GM15510 (cell line): Measurements from ENCODE around the gene POU2F2.

Source experiments
- POLR2A ChIP-seq: IDR thresholded peaks from 3 replicates; pipeline ENCODE4 v1.6.1; 2011; ENCODE audit warnings: borderline replicate concordance; ENCODE audit not compliant: insufficient read length; ENCODE audit errors: extremely low read depth

Gene POU2F2

DNA sequence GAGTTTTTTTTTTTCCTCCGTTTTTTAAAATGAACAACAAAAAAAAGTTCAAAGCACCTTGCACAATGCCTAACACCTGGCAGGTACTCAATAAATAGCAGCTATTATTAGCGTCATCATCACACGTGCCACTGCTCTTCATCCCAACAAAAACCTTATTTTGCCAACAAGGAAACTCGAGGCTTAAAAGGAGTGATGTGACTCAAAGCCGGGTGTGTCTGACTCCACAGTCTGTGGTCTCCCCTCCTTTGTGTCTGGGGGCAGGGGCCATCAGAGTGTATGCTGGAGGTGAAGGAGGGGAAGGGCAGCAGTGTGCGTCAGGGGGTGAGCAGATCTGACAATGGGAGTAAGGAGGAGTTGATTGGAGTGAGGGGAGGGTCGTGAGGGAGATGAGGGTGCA lies 34.1 kb upstream of the POU2F2 start:
- no peak for TF ChIP-seq POLR2A

DNA sequence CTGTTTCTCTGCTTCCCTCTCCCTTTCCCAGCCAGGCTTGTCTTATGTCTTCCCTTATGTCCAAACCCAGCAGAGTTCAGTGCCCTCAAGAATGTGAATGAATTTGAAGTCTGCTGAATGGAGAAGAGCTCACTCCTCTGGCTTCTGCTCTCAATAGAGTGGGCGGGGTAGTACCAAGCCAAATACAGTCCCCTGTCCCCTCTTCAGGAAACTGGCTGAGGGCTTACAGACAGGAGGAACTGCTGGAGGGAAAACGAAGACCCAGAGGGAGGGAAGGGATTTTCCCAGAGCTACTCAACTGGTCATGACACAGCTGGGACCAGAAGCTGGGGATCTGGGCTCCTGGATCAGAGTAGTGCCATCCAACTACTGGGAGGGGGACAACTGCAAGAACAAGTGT lies 32.9 kb upstream of the POU2F2 start:
- TF ChIP-seq POLR2A, result no peak

- TF ChIP-seq POLR2A, result no peak
Observed at GRCh38 chr19:42161616-42162263, 29.5 kb upstream of the POU2F2 start.

GRCh38 chr19:42159942-42160341 lies 27.7 kb upstream of the POU2F2 start:
- no peak for TF ChIP-seq POLR2A

DNA sequence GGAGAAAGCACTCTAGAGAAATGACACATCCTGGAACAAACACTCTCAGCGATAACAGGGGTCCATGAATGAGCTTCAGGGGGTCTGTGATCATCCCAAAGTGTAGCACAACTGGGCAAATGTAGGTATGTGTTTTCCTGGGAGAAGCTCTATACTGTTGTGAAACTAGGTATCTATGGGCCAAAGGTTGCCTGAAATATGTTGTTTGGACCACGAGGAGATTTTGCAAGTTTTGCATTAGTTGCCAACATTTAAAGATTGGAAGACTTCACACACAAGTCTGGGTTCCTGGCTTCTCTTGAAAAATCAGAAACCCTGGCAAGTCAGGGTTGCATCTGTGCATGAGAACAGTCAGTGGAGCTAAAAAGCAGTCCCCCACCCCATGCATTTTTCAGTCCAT lies 26.7 kb upstream of the POU2F2 start:
- TF ChIP-seq POLR2A, result no peak

- no peak for TF ChIP-seq POLR2A
Observed at GRCh38 chr19:42156571-42156970, 24.3 kb upstream of the POU2F2 start.

DNA sequence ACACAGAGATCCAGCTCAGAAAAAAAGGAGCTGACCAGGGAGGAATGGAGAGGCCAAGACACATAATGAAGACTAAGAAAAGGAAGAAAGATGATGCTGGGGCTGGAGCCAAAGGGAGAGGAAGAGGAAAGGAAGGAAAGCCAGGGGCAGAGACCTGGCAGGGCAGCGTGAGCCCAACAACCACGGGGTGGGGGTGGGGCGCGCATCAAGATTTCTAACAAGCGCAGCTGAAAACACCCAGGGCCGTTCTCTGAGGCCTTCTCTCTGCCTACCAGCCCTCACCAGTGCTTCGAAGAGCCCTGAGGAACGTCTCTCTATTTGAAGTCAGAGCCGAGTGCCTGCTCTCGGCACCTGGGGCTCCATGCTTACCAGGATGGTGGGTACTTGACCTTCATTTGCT lies 23.6 kb upstream of the POU2F2 start:
- no peak for TF ChIP-seq POLR2A

DNA sequence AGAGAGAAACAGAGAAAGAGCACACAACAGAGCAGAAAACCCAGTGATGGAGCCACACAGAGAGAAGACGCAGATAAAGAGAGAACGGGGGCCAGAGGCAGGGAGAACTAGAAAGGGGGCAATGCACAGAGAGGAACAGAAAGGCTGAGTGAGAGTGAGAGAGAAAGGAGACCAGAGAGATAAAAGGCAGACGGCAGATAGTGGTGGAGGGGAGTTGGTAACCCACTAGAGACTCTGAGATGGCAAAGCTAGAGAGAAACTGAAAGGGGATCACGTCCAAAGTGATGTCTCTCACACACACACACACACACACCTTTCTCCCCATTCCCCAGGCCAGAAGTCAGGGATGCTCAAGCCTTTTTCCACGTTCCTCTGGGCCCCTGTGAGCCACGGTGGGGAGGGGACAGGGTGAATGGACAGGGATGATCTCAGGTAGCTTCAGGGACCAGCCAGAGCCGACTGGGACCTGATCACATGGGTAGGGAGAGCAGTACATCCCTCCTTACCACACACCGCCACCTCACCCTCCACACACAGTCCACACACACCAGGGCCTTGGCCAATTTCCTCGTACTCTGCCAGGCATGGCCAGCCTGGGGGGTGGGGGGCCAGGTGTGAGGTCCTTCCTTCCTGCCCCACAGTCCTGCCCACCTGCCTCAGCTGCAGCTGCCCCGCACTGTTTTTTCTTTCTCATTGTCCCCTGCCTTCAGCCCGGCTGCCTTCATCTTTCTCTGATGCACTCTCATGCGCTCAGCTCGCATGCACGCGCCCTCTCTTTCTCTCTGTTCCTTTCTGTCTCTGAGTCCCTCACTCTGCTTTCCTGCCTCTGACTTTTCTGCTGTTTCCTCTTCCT lies 22.5 kb upstream of the POU2F2 start:
- TF ChIP-seq POLR2A, result no peak

DNA sequence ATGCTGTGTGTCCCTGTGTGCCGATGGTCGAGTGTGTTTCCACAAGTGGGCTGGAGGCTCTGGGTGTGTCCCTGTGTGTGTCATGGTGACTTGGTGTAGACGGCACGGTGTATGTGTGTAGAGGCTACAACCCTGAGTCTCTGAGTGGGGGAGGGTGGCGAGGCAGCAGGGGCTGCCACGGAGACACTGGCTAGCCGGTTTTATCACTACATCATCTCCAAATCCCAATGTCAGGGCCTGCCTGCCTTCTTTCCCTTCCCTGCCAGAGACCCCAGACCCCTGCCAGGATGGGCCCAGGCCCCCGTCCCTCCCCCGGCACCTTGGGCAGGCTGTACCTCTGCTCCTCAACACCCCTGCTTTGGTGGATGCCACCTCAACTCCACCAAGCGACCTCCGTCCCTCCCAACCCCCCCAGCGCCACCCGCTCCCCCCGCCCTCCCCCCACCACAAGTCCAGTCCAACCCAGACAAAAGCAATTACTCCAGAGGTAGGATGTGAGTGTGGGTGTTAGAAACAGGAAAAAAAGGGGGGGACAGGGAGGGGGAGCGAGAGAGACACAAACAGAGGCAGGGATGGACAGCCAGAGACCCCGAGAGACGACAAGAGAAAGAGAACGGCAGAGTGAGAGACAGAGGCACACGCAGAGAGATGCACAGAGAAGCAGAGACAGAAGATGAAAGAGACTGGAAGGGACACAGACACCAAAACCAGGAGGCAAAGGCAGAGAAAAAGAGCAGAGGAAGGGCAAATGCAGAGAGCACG lies 21.6 kb upstream of the POU2F2 start:
- TF ChIP-seq POLR2A, result no peak

DNA sequence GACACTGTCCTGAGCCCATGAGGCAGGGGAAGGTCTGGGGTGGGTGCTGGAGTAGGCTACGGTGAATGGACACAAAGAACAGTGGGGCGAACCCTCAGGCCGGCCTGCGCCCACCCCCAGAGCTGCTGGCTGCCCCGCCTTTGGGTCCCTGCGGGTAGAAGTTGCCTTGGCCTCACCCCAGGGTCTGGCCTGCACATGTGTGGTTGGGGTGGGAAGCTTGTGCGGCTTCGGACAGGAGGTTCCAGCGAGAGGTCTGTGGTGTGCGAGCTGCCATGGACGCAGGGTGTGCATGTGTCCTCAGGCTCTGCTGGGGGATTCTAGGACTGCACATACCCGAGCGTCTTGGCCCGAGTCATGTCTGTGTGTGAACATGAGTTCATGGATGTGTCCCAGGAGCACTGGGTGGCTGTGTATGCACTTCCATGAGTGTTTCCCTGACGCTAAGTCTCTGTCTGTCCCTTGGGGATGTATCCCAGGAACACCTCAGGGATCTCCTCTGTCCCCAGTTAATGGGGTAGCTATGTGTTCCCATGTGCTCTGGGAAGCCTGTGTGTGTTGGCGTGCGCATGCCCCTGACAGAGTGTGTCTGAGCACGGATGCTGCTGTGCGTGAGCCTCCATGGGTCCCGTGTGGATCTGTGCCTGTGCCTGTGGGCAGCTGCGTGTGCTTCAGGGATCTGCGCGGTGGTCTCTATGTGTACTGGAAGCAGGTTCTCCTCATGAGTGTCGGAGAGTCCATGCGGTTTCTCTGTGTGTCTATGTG lies 20.8 kb upstream of the POU2F2 start:
- no peak for TF ChIP-seq POLR2A

DNA sequence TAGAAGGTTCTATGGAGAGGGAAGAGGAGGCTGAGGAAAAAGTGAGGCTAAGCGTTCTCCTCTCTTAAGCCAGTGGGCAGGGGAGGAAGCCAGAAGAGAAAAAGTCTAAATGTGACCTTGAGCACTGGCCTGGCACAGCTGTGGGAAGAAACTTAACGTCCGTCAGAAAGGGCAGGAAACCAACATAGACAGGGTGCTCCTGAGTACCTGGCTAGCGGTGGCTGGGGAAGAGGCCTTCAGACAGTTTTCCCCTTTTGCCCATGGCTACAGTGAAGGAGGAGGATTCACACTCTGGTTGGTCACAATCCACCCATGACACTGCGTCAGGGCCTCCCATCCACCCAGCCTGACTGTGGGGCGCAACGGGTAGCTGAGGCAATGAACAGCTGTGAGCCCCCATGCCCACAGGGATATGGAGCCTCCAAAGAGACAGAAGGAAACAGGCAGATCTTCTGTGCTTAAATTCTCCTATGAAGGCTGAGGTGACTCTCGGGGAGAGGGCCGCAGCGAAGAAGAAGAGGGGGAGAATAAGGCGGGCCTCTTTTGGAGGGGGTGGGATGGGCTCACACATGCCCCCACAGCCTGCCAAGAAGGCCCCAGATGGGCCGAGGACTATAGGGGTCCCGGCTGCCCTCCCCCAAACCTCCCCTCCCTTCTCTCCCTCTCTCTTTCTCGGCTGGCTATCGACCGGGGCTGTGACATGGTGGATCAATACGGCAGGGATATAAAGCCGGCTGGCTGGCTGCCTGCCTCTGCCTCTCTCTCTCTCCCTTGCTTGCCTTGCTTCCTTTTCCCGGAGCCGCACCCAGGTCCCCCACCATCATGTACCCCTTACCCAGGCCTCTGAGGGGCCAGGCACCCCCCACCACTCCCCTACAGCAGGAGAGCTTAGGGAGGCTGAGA lies 19.8 kb upstream of the POU2F2 start:
- no peak for TF ChIP-seq POLR2A

DNA sequence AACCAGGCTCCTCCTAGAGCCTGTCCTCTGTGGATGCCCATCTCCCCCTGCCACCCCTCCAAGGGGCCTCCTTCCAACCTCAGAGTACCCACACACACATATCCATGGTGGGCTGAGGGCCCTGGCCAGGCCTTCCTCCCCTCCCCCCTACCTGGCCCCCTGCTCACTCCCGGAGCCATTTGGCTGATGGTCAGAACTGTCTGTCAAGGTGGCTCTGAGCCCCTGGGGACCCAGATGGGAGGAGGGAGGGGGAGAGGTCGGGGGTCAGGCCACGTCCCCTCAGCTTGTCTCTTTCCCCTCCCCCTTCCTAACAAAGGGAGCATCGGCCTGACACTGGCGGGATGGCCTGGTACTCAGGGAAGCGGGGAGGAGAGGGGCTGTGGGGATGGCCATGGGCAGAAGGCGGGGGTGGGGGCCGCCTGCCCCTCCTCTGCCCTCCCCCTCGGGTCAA lies 18.7 kb upstream of the POU2F2 start:
- TF ChIP-seq POLR2A, result no peak

DNA sequence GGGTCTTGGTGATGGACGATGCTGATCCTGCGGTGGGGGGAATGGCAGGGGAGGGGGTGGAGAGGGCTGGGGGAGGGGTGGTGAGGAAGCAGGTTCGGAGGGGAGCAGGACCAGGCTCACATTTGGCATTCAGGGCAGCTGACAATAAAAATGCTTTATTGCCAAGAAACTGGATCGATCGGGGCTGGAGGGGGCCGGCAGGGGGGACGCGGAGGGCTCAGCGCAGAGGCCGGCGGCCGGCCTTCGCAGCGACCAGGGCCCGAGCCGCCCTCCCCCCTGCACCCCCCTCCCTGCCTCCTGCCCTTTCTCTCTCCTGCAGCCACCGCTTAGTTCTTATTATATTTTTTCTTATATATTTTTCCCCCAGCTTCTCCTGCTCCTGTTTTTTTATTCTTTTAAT lies 18.1 kb upstream of the POU2F2 start:
- TF ChIP-seq POLR2A, result no peak
